GM18507 (cell line): Measurements from ENCODE around the gene SCO1.
A peak's percentile ranks its signal among the peaks of the same experiment; 100 is the strongest.

Experiments used
- DNase-seq: peaks from one replicate; pipeline ENCODE4 v3.0.0; 2011; ENCODE audit warnings: low read depth; ENCODE audit not compliant: insufficient read length; ENCODE audit errors: extremely low spot score
- FAIRE-seq: peaks from 2 replicates; lab custom pipeline; 2011; peaks lifted over from hg19 to GRCh38; lab: Jason Lieb, UNC

The SCO1 gene

GRCh38 chr17:10626390-10626789 is 70.9 kb downstream of the SCO1 start:
- DNase-seq = no peak
- no peak for FAIRE-seq

GRCh38 chr17:10624969-10625368 is 72.4 kb downstream of the SCO1 start:
- FAIRE-seq = no peak

GRCh38 chr17:10623737-10624338 is 73.5 kb downstream of the SCO1 start:
- FAIRE-seq = no peak
- DNase-seq = no peak

More at GRCh38 chr17:10624969-10625368, 72.4 kb downstream of the SCO1 start:
- no peak for DNase-seq

DNA sequence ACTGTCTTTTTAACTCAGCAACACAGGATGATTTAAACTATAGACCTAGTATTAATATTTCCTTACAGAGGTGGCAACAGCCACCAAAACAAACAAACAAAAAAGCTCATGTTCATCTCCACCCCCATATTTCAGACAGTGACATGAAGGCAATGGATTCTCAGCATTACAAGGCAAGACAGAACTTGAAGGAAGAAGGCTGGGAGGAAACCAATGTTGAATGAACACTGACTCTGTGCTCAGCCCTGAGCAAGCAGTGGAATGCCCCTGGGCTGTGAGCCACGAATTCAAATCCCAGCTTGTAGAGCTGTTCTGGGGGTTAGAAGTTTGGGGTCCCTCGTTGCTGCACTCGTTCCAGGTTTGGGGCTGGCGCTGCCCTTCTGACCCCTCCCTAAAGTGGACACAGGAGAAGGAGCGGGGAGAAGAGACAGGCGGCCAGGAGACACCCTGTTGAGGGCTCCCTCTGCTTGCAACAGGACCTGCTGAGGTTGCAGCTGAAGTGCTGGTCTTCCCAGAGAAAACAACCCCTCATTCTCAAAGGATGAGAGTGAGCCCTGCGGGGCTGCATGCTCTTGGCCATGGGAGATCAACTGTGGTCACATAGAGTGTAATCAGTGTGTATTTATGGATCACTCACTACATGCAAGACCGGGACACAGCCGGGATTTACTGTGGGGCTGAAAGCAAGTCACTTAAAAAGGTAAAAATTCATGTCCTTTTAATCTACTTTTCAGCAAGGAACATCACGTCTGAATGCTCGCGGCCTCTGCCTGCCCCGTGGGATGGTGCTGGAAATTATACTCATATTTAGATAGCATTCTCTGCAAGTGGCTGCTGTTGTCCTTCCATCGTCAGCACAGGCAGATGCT is 74.5 kb downstream of the SCO1 start:
- peak; percentile 54 for FAIRE-seq

More for the DNA sequence above, 74.5 kb downstream of the SCO1 start:
- no peak for DNase-seq
